Smooth muscle cell (in vitro differentiated cells): ENCODE data around the gene CKMT2. TPM values are rescaled to one million over a fixed set of nuclear protein-coding genes. Genes with fewer than 3 reads are reported as not detected.
"Not testable (repeated sequence)": the region's sequence is repeated elsewhere in the genome, so short reads cannot be mapped to it uniquely, and the experiment has no call there.

ENCODE experiments used
- DNase-seq: peaks from one replicate; lab custom pipeline; 2025; ENCODE audit not compliant: unreplicated experiment; lab: John Stamatoyannopoulos, UW
- H2AFZ ChIP-seq: fragments of 200-600 bp; sonication (generic); 2 replicates; pipeline ENCODE4 v1.6.0; 2016; ENCODE audit warnings: antibody characterized with exemption, low read depth, mild to moderate bottlenecking
- H3F3A ChIP-seq: fragments of 200-600 bp; sonication (generic); 2 replicates; pipeline ENCODE4 v1.6.0; 2017; ENCODE audit warnings: antibody characterized with exemption, low read depth
- H3K27ac ChIP-seq: fragments of 200-600 bp; sonication (generic); 2 replicates; pipeline ENCODE4 v1.5.1; 2016; ENCODE audit warnings: low read depth, mild to moderate bottlenecking
- H3K27me3 ChIP-seq: fragments of 200-600 bp; sonication (generic); 2 replicates; pipeline ENCODE4 v1.6.1; 2016; ENCODE audit warnings: low read depth, mild to moderate bottlenecking
- H3K36me3 ChIP-seq: fragments of 200-600 bp; sonication (generic); 2 replicates; pipeline ENCODE4 v1.5.1; 2016; ENCODE audit warnings: low read depth
- H3K4me1 ChIP-seq: fragments of 200-600 bp; sonication (generic); 2 replicates; pipeline ENCODE4 v1.5.1; 2016; ENCODE audit warnings: low read depth
- H3K4me2 ChIP-seq: fragments of 200-600 bp; sonication (generic); 2 replicates; pipeline ENCODE4 v1.6.0; 2016; ENCODE audit warnings: mild to moderate bottlenecking
- H3K4me3 ChIP-seq: fragments of 200-600 bp; sonication (generic); 2 replicates; pipeline ENCODE4 v1.5.1; 2016; ENCODE audit warnings: mild to moderate bottlenecking
- H3K79me2 ChIP-seq: fragments of 200-600 bp; sonication (generic); 2 replicates; pipeline ENCODE4 v1.6.0; 2016; ENCODE audit warnings: low read depth, mild to moderate bottlenecking
- H3K9ac ChIP-seq: fragments of 200-600 bp; sonication (generic); 2 replicates; pipeline ENCODE4 v1.6.0; 2016; ENCODE audit warnings: low read depth
- H3K9me3 ChIP-seq: fragments of 200-600 bp; sonication (generic); replicated peaks from 2 replicates; pipeline ENCODE4 v1.5.1; 2016; ENCODE audit warnings: low read depth
- H4K20me1 ChIP-seq: fragments of 200-600 bp; sonication (generic); 2 replicates; pipeline ENCODE4 v1.6.0; 2016; ENCODE audit warnings: low read depth
- WGBS: methylation state at CpG from one replicate; pipeline ENCODE4 v1.1.7; 2016; ENCODE audit warnings: low lambda C conversion rate; 5-methylcytosine and 5-hydroxymethylcytosine counted together
- polyA plus RNA-seq: library from polyadenylated mRNA; unstranded; fragments of >200 nt; fragmentation: Nextera tagmentation; extraction: Ambion mirVana; gene quantifications from 2 replicates; pipeline ENCODE4 v1.2.1, GENCODE V29; 2016
- total RNA-seq: library from RNA; depleted of rRNA; stranded (reverse); fragments of >200 nt; gene quantifications from 2 replicates; pipeline ENCODE4 v1.2.3, GENCODE V29; 2014
- TF ChIP-seq, protein P1 (sequence below): fragments of 200-600 bp; sonication (generic); IDR thresholded peaks from 2 replicates; pipeline ENCODE4 v1.5.1; 2017; ENCODE audit warnings: borderline replicate concordance, mild to moderate bottlenecking, antibody characterized with exemption; ENCODE audit not compliant: insufficient read depth, poor library complexity, severe bottlenecking

CKMT2 gene
- total and polyA plus RNA-seq, 2 experiments from 2014 or later = 1.5 TPM; not detected in 1

DNA sequence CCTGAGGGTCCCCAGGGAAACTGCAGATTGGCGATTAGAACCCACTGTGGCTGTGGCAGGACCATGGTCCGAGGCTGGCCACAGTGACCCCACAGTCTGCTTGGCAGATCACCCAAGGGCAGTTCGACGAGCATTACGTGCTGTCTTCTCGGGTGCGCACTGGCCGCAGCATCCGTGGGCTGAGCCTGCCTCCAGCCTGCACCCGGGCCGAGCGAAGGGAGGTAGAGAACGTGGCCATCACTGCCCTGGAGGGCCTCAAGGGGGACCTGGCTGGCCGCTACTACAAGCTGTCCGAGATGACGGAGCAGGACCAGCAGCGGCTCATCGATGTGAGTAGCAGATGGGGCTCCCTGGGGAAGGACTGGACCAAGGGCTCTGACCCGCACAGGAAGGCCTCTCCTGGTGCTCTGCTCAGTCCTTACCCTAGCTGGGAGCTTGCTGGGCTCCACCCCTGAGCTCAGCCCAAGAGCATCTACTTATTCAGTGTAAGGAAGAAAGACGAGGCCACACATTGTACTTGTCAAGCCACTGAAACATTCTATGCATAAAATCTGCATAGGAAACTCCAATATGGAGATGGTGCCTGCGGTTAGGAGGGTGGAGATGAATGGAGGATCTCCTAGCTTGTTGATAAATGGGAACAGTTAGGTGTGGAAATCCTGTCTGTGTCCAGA, 21.9 kb downstream of the CKMT2 start:
- DNase-seq = no peak
- Histone ChIP-seq H3K79me2 (peaks cover 10% of the 10 kb centered on the region), H3K27ac (no peak overlapping the region), H3K27me3 (no peaks in the 10 kb centered on the region), H4K20me1 (peaks cover 4% of the 10 kb centered on the region), H3K4me2 (no peak overlapping the region), H3K9ac (no peak overlapping the region), H3K4me3 (no peak overlapping the region), H2AFZ (no peak overlapping the region), H3K36me3 (no peaks in the 10 kb centered on the region), H3K9me3 (no peaks in the 10 kb centered on the region), H3K4me1 (peaks cover 4% of the 10 kb centered on the region), H3F3A (no peaks in the 10 kb centered on the region)
- TF ChIP-seq, protein P1, sequence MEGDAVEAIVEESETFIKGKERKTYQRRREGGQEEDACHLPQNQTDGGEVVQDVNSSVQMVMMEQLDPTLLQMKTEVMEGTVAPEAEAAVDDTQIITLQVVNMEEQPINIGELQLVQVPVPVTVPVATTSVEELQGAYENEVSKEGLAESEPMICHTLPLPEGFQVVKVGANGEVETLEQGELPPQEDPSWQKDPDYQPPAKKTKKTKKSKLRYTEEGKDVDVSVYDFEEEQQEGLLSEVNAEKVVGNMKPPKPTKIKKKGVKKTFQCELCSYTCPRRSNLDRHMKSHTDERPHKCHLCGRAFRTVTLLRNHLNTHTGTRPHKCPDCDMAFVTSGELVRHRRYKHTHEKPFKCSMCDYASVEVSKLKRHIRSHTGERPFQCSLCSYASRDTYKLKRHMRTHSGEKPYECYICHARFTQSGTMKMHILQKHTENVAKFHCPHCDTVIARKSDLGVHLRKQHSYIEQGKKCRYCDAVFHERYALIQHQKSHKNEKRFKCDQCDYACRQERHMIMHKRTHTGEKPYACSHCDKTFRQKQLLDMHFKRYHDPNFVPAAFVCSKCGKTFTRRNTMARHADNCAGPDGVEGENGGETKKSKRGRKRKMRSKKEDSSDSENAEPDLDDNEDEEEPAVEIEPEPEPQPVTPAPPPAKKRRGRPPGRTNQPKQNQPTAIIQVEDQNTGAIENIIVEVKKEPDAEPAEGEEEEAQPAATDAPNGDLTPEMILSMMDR = no peak
- WGBS = 96% methylated on average over 20 of the region's 21 CpGs

GRCh38 chr5:81256766-81257165, 23.6 kb downstream of the CKMT2 start:
- H3K36me3 ChIP-seq = no peaks in the 10 kb centered on the region
- H3K4me3 ChIP-seq = no peak overlapping the region
- WGBS = 97% methylated on average over 1 of the region's 1 CpG
- peaks cover 4% of the 10 kb centered on the region for H3K4me1 ChIP-seq
- no peak overlapping the region for H2AFZ ChIP-seq
- peaks cover 3% of the 10 kb centered on the region for H3K9me3 ChIP-seq
- H3K27ac ChIP-seq = no peak overlapping the region
- TF ChIP-seq, protein P1 = no peak
- no peak for DNase-seq
- H3K9ac ChIP-seq = no peak overlapping the region
- H3K4me2 ChIP-seq = no peak overlapping the region
- H3K79me2 ChIP-seq = peaks cover 18% of the 10 kb centered on the region
- peaks cover 4% of the 10 kb centered on the region for H4K20me1 ChIP-seq
- no peaks in the 10 kb centered on the region for H3K27me3 ChIP-seq
- no peaks in the 10 kb centered on the region for H3F3A ChIP-seq

GRCh38 chr5:81262796-81263195, 29.7 kb downstream of the CKMT2 start:
- 96% methylated on average over 1 of the region's 1 CpG for WGBS
- H2AFZ ChIP-seq, H4K20me1 ChIP-seq, H3K4me3 ChIP-seq, H3K9me3 ChIP-seq, DNase-seq, H3K27me3 ChIP-seq, H3F3A ChIP-seq, H3K27ac ChIP-seq, H3K4me1 ChIP-seq, H3K36me3 ChIP-seq, H3K9ac ChIP-seq, H3K4me2 ChIP-seq: not testable (repeated sequence)
- H3K79me2 ChIP-seq = peaks cover 40% of the 10 kb centered on the region

GRCh38 chr5:81265101-81265500, 32.0 kb downstream of the CKMT2 start:
- Histone ChIP-seq H3K79me2 (peaks cover 45% of the 10 kb centered on the region), H3K27me3 (no peaks in the 10 kb centered on the region), H3K4me1 (peaks cover 6% of the 10 kb centered on the region), H4K20me1 (peaks cover 5% of the 10 kb centered on the region), H3K9ac (no peak overlapping the region), H3K27ac (no peak overlapping the region), H3K9me3 (peaks cover 6% of the 10 kb centered on the region), H3F3A (no peaks in the 10 kb centered on the region), H3K36me3 (no peaks in the 10 kb centered on the region), H2AFZ (no peak overlapping the region), H3K4me3 (no peak overlapping the region), H3K4me2 (no peak overlapping the region)
- TF ChIP-seq, protein P1 = no peak
- no peak for DNase-seq
